ENCODE measurements around the gene NCAPH2.

The NCAPH2 gene

GRCh38 chr22:50502628-50503474, 5.2 kb upstream of the NCAPH2 start:
- H3K4me1 ChIP-seq (ENCODE audit: control insufficient read depth in 1 of 2, insufficient read depth in 1 of 2, low read depth in 1 of 2, low read length in 1 of 2) = peaks cover 11% of the 10 kb centered on the region in 2 experiments
- peaks cover 47% of the 10 kb centered on the region for H3K36me3 ChIP-seq
- H3K4me3 ChIP-seq (ENCODE audit: low read depth in 1 of 2, low read length in 1 of 2) = no peak overlapping the region
- H3K27me3 ChIP-seq = no peaks in the 10 kb centered on the region
- peak overlapping the region; percentile 10 for H3K27ac ChIP-seq
- H3K9me3 ChIP-seq = no peaks in the 10 kb centered on the region
- TF ChIP-seq CTCF (IDR thresholded peaks at IDR 0.05) = no peak

GRCh38 chr22:50503475-50504145, 4.4 kb upstream of the NCAPH2 start:
- Histone ChIP-seq H3K27ac (no peak overlapping the region), H3K4me3 (ENCODE audit: low read depth in 1 of 2, low read length in 1 of 2) (no peak overlapping the region), H3K36me3 (peaks cover 47% of the 10 kb centered on the region), H3K9me3 (no peaks in the 10 kb centered on the region), H3K4me1 (ENCODE audit: control insufficient read depth in 1 of 2, insufficient read depth in 1 of 2, low read depth in 1 of 2, low read length in 1 of 2) (peaks cover 13 to 14% of the 10 kb centered on the region in 2 experiments), H3K27me3 (no peaks in the 10 kb centered on the region)
- TF ChIP-seq CTCF (IDR thresholded peaks at IDR 0.05) = no peak

- Histone ChIP-seq H3K4me1 (ENCODE audit: control insufficient read depth in 1 of 2, insufficient read depth in 1 of 2, low read depth in 1 of 2, low read length in 1 of 2) (peaks cover 16 to 22% of the 10 kb centered on the region in 2 experiments), H3K4me3 (ENCODE audit: low read depth in 1 of 2, low read length in 1 of 2) (no peak overlapping the region), H3K27me3 (no peaks in the 10 kb centered on the region), H3K9me3 (no peaks in the 10 kb centered on the region), H3K36me3 (peaks cover 47% of the 10 kb centered on the region), H3K27ac (no peak overlapping the region)
- no peak for TF ChIP-seq CTCF (IDR thresholded peaks at IDR 0.05)
Observed at GRCh38 chr22:50504369-50505211, 3.4 kb upstream of the NCAPH2 start.

- Histone ChIP-seq H3K36me3 (peaks cover 47% of the 10 kb centered on the region), H3K9me3 (no peaks in the 10 kb centered on the region), H3K4me1 (ENCODE audit: control insufficient read depth in 1 of 2, insufficient read depth in 1 of 2, low read depth in 1 of 2, low read length in 1 of 2) (peaks cover 16 to 22% of the 10 kb centered on the region in 2 experiments), H3K4me3 (ENCODE audit: low read depth in 1 of 2, low read length in 1 of 2) (no peak overlapping the region), H3K27me3 (no peaks in the 10 kb centered on the region), H3K27ac (no peak overlapping the region)
- no peak for TF ChIP-seq CTCF (IDR thresholded peaks at IDR 0.05)
Observed at GRCh38 chr22:50505276-50505775, 2.7 kb upstream of the NCAPH2 start.
